Mucosa of rectum (tissue), 2 donors: ENCODE measurements around the gene PCIF1.

Source experiments
- H3K27ac ChIP-seq, 2 donors: one replicate each; pipeline ENCODE4 v1.7.0; 2013; ENCODE audit warnings: inconsistent platforms in 2 of 2, low read depth in 2 of 2, low read length in 2 of 2
- H3K27me3 ChIP-seq, 2 donors: one replicate each; pipeline ENCODE4 v1.7.0; 2013; ENCODE audit warnings: low read length in 2 of 2; ENCODE audit not compliant: control insufficient read depth in 2 of 2, insufficient read depth in 2 of 2
- H3K36me3 ChIP-seq, 2 donors: one replicate each; pipeline ENCODE4 v1.7.0; 2013; ENCODE audit warnings: low read length in 2 of 2; ENCODE audit not compliant: control insufficient read depth in 2 of 2, insufficient read depth in 2 of 2
- H3K4me1 ChIP-seq, 2 donors: one replicate each; pipeline ENCODE4 v1.7.0; 2013; ENCODE audit warnings: low read length in 2 of 2, mild to moderate bottlenecking in 1 of 2; ENCODE audit not compliant: control insufficient read depth in 2 of 2, insufficient read depth in 2 of 2
- H3K4me3 ChIP-seq, 2 donors: one replicate each; pipeline ENCODE4 v1.7.0; 2013; ENCODE audit warnings: low read length in 2 of 2
- H3K9ac ChIP-seq, 2 donors: one replicate each; pipeline ENCODE4 v1.7.0; 2013; ENCODE audit warnings: low read length in 2 of 2, low read depth in 1 of 2, mild to moderate bottlenecking in 1 of 2
- H3K9me3 ChIP-seq, 2 donors: one replicate each; pipeline ENCODE4 v1.7.0; 2013; ENCODE audit warnings: low read length in 2 of 2; ENCODE audit not compliant: control insufficient read depth in 2 of 2
- donor health status: healthy.
- donor health status: Normal muscosa, but diverticular disease.

The PCIF1 gene

DNA sequence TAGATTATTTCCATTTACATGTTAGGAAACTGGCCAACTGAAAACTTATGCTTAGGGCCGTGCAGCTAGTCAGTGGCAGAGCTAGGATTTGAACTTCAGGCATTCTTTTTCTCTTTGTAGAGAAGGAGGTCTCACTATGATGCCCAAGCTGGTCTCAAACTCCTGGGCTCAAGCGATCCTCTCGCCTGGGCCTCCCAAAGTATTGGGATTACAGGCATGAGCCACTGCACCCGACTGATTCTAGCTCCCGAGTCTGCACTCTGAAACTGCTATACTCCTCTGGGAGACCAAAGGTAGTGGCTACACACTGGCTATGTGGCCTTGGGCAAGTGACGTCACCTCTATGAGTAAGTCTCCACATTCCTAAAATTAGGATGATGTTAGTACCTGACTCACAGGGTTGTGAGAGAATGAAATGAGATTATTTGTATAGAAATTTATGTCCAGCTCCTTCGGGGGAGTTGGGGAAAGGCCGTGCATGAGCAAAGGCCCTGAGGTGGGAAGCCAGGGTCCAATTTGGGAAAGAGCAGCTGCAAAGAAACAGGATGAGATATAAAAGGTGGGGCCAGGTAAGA, 28.9 kb upstream of the PCIF1 start:
- Histone ChIP-seq H3K27me3 (no peaks in the 10 kb centered on the region), H3K9ac (no peak overlapping the region), H3K9me3 (no peaks in the 10 kb centered on the region), H3K27ac (no peak overlapping the region), H3K36me3 (peaks cover 0 to 6% of the 10 kb centered on the region in 2 donors), H3K4me1 (peaks cover 0 to 2% of the 10 kb centered on the region in 2 donors), H3K4me3 (no peak overlapping the region)

GRCh38 chr20:45907219-45907948, 27.1 kb upstream of the PCIF1 start:
- Histone ChIP-seq H3K9me3 (no peaks in the 10 kb centered on the region), H3K9ac (no peak overlapping the region), H3K36me3 (peaks cover 0 to 6% of the 10 kb centered on the region in 2 donors), H3K27me3 (no peaks in the 10 kb centered on the region), H3K4me1 (peaks cover 8 to 11% of the 10 kb centered on the region in 2 donors), H3K4me3 (no peak overlapping the region), H3K27ac (no peak overlapping the region)

DNA sequence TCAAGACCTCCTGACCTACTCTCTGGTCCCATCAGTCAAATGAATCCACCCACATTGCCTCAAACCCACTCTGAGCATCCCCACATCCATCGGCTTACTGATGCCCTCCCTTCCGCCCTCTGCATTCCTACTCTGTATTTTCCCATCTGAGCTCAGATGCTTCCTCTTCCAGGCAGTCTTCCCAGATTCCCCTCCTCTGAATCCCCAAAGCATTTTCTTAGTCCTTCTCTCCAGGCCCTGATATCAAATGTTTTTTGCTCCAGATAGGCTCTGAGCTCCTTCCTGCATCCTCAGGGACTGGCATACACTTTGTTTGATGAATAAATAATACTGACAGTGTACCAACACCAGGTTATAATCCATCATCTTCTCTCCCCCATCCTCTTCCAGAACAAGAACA, 26.4 kb upstream of the PCIF1 start:
- Histone ChIP-seq H3K9me3 (no peaks in the 10 kb centered on the region), H3K4me3 (no peak overlapping the region), H3K36me3 (peaks cover 0 to 6% of the 10 kb centered on the region in 2 donors), H3K27me3 (no peaks in the 10 kb centered on the region), H3K4me1 (peaks cover 8 to 11% of the 10 kb centered on the region in 2 donors), H3K27ac (no peak overlapping the region), H3K9ac (no peak overlapping the region)

DNA sequence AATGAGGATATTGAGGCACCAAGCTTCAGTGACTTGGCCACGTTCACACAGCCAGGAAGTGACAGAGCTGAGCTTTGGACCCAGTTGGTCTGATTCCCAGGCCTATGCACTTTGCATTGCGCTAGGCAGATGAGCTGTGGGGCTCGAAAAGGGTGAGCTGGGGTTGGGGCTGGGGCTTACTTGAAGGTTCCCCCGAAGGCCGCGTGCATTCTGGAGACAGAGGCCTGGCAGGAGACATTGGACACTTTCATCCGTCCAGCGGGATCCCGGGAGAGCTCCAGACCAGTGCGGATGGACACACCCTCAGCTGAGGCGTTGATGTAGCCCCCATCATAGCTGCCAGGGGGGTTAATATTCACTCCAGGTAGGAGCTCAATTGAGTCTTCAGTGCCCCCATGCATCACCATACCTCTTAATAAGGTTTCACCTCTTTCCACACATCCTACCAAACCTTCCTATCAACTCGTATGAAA, 25.1 kb upstream of the PCIF1 start:
- peaks cover 0 to 5% of the 10 kb centered on the region in 2 donors for H3K36me3 ChIP-seq
- no peak overlapping the region for H3K27ac ChIP-seq
- H3K27me3 ChIP-seq = no peaks in the 10 kb centered on the region
- H3K4me3 ChIP-seq = no peak overlapping the region
- H3K9ac ChIP-seq = no peak overlapping the region
- H3K4me1 ChIP-seq = peaks cover 8 to 11% of the 10 kb centered on the region in 2 donors
- no peaks in the 10 kb centered on the region for H3K9me3 ChIP-seq

GRCh38 chr20:45909817-45910669, 24.4 kb upstream of the PCIF1 start:
- Histone ChIP-seq H3K9me3 (no peaks in the 10 kb centered on the region), H3K27me3 (no peaks in the 10 kb centered on the region), H3K4me3 (peak overlapping the region in 1 of 2 donors; percentile 44), H3K4me1 (peaks cover 8 to 11% of the 10 kb centered on the region in 2 donors), H3K36me3 (peaks cover 0 to 5% of the 10 kb centered on the region in 2 donors), H3K27ac (peak overlapping the region; percentile 16 to 34), H3K9ac (no peak overlapping the region)

GRCh38 chr20:45910670-45911485, 23.6 kb upstream of the PCIF1 start:
- Histone ChIP-seq H3K4me3 (peak overlapping the region; percentile 62 to 70), H3K9me3 (no peaks in the 10 kb centered on the region), H3K9ac (peak overlapping the region; percentile 48 to 68), H3K27me3 (no peaks in the 10 kb centered on the region), H3K27ac (peak overlapping the region; percentile 59 to 84), H3K36me3 (peaks cover 0 to 3% of the 10 kb centered on the region in 2 donors), H3K4me1 (peaks cover 8 to 11% of the 10 kb centered on the region in 2 donors)

DNA sequence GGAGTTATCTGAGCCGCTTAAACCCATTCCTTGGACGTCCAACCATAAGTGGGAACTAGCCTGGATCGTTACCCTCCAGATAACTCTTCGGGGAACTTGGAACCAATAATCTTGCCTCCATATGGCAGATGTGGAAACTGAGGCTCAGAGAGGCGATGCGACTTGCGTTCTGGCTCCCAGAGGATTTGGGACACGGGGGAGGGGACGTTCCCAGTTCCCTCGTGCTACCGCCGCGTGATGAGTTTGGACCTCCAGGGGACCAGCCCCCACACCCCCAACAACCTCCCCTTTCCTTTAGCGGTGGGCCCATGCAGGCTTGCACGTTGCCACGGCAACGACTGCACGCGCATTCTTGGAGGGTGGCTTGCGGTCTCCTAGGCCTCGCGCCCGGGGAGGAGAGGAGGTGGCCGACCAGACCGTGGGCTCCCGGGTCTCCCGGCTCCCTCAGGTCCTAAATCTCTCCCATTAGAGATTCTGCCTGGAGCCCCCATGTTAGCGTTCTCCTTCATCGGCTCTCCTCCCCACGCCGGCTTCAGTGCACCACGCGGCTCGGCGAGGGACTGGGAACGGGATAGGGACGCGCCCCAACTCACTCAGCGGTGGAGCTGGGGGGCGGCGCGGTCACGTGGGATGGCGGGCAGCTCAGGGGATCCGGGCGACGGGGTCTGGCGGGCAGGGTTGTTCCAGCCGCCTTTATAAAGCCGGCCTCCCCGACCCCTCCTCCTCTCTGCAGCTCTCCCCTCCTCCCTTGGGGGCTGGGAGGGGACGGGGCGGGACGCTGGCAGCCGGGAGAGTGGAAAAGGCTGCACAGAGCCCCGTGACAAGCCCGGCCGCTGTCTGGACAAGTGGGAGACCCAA, 22.8 kb upstream of the PCIF1 start, which contains the start of gene PLTP:
Gene PLTP (minus strand): TSS at position 670 of the 858 bp plus-strand sequence. CDS start 703 bp downstream, outside the sequence.
- peaks cover 8 to 11% of the 10 kb centered on the region in 2 donors for H3K4me1 ChIP-seq

GRCh38 chr20:45912344-45912682, 22.2 kb upstream of the PCIF1 start:
- H3K27ac ChIP-seq = peak overlapping the region; percentile 22 to 84
- peak overlapping the region in 1 of 2 donors; percentile 54 for H3K4me3 ChIP-seq
- peaks cover 0 to 3% of the 10 kb centered on the region in 2 donors for H3K36me3 ChIP-seq
- no peaks in the 10 kb centered on the region for H3K27me3 ChIP-seq
- no peaks in the 10 kb centered on the region for H3K9me3 ChIP-seq
- peak overlapping the region in 1 of 2 donors; percentile 68 for H3K9ac ChIP-seq
- H3K4me1 ChIP-seq = peaks cover 8 to 11% of the 10 kb centered on the region in 2 donors

More for the DNA sequence above, 22.8 kb upstream of the PCIF1 start, which contains the start of gene PLTP:
- Histone ChIP-seq H3K4me3 (peak within 1 kb of the TSS; percentile 62 to 70), H3K36me3 (peaks cover 0 to 3% of the 10 kb centered on the region in 2 donors), H3K27me3 (no peaks in the 10 kb centered on the region), H3K27ac (peak within 1 kb of the TSS; percentile 59 to 84), H3K9me3 (no peaks in the 10 kb centered on the region), H3K9ac (peak within 1 kb of the TSS; percentile 48 to 68)

DNA sequence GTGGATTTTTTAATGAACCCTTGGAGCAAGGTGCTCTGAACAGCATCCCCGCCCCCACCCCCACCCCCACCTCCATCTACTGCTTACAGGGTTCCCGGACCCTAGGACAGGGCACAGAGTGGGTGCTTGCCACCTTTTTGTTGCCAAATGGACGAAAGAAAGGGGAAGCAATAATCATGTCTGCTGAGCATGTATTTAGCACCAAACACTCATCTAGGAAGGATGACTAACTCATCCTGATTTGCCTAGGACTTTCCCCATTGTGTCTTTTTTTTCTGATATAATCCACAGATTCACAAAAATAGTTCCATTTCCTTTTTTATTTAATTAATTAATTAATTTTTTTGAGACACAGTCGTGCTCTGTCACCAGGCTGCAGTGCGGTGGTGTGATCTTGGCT, 21.4 kb upstream of the PCIF1 start:
- Histone ChIP-seq H3K9me3 (no peaks in the 10 kb centered on the region), H3K27me3 (no peaks in the 10 kb centered on the region), H3K4me1 (peaks cover 11 to 12% of the 10 kb centered on the region in 2 donors), H3K27ac (no peak overlapping the region), H3K9ac (no peak overlapping the region), H3K36me3 (peaks cover 0 to under 1% of the 10 kb centered on the region in 2 donors), H3K4me3 (no peak overlapping the region)
